ENCODE measurements around the gene C8A.

C8A gene

DNA sequence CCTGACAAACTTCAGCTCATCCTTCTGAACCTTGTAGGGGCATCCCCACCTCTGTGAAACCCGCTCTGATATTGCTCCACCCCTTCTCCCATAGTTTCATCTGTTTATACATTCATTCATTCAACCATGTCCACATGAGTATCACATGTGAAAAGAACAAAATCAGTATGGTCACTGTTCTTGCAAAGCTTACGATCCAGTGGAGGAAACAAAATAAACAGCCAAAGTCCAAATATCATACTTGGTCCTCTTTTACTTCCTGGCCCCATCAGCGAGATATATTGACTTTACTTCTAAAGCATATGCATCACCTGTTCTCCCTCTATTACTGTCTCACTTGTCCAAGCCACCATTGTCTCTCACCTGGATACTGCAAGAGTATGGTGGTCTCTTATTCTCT, 35.6 kb downstream of the C8A start:
- Histone ChIP-seq H3K27me3 (ENCODE audit: insufficient read depth, low read length) (no peaks in the 10 kb centered on the region), H3K9ac (ENCODE audit: low read depth, low read length) (no peak overlapping the region), H3K4me3 (ENCODE audit: low read length) (no peak overlapping the region), H3K4me1 (ENCODE audit: insufficient read depth, low read length) (no peaks in the 10 kb centered on the region), H3K36me3 (ENCODE audit: insufficient read depth, low read length) (no peaks in the 10 kb centered on the region), H3K27ac (ENCODE audit: low read depth, low read length) (no peak overlapping the region), H3K9me3 (ENCODE audit: insufficient read depth, low read depth, low read length) (no peaks in the 10 kb centered on the region)
- WGBS: 90% methylated on average over 3 of the region's 3 CpGs

DNA sequence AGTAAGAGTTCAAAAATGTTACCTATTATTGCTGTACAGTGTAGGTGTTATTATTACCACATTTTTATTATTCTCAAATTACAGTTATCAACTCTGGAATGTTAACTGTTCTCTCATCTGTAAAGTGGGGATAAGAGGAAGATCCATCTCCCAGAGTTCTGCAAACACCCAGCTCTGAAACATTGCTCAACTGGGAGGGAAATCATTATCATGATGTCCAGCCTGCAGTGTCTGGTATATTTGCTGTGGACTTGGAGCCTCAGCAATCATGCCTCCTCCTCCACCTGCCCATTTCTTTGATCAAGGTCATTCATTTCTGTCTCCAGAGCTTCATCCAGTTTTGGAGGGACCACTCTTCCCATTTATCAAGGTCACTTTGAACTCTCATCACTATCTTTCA, 39.4 kb downstream of the C8A start:
- no peaks in the 10 kb centered on the region for H3K27me3 ChIP-seq (ENCODE audit: insufficient read depth, low read length)
- no peak overlapping the region for H3K4me3 ChIP-seq (ENCODE audit: low read length)
- no peaks in the 10 kb centered on the region for H3K4me1 ChIP-seq (ENCODE audit: insufficient read depth, low read length)
- no peak overlapping the region for H3K27ac ChIP-seq (ENCODE audit: low read depth, low read length)
- no peaks in the 10 kb centered on the region for H3K36me3 ChIP-seq (ENCODE audit: insufficient read depth, low read length)
- H3K9ac ChIP-seq (ENCODE audit: low read depth, low read length): no peak overlapping the region
- no peaks in the 10 kb centered on the region for H3K9me3 ChIP-seq (ENCODE audit: insufficient read depth, low read depth, low read length)

DNA sequence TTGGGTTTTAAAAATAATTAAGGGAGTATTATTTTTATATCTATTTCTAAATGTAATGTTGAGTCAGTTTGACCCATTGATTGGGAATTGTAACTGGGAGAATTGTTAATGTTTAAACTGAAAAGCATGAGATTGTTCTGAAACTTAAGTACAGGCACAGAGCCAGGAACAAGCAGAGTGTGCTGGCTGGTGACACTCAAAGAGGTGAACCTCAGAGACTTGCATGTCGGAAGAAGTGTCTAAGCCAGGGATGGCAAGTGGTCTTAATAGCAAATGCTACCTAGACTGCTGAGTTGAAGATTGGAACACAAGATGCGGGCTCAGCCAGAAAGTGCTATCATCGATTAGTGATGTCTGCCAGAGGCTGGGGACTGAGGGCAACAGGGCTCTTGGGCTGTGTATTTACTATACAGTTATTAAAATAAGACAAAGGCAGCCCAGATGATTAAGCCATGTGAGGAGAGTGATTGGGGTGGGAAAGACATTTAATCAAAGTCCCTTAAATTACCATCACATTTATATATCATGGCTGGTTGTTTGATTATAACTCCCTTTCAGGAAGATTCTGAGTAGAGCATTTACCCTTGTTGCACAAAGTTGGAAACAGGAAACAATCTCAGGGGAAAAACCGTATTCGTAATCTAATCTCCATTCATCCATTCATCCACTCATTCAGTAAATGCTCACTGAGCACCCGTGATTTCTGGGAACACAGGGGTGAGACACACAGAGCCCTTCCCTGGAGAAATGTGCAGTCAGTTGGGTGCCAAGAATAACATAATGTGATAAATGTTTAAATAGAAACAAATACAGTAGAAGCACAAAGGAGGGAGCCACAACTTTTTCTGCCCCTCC, 42.8 kb downstream of the C8A start:
- Histone ChIP-seq H3K9ac (ENCODE audit: low read depth, low read length) (no peak overlapping the region), H3K27me3 (ENCODE audit: insufficient read depth, low read length) (peaks cover 3% of the 10 kb centered on the region; the same call in 1 of the 2 replicates), H3K4me1 (ENCODE audit: insufficient read depth, low read length) (no peaks in the 10 kb centered on the region), H3K9me3 (ENCODE audit: insufficient read depth, low read depth, low read length) (no peaks in the 10 kb centered on the region), H3K4me3 (ENCODE audit: low read length) (no peak overlapping the region), H3K36me3 (ENCODE audit: insufficient read depth, low read length) (no peaks in the 10 kb centered on the region), H3K27ac (ENCODE audit: low read depth, low read length) (no peak overlapping the region)
- WGBS: 95% methylated on average over 6 of the region's 6 CpGs

DNA sequence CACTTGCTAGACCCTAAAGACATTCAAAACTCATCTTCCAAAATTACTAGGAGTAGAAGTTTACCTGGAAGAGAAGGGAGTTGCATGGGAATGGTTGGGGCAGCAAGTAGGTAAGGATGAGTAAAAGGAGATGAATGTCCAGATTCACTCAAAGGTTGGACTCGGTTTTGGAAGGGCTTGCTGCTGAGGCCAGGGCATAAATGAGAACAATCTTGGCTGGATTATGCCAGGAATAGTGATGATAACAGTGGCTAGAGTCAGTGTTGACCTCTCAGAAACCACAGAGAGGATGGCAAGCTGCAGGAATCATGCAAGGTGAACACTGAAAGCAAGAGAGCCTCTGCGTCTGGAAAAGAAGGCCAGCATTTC, 43.4 kb downstream of the C8A start:
- Histone ChIP-seq H3K9ac (ENCODE audit: low read depth, low read length) (no peak overlapping the region), H3K4me3 (ENCODE audit: low read length) (no peak overlapping the region), H3K27ac (ENCODE audit: low read depth, low read length) (no peak overlapping the region), H3K27me3 (ENCODE audit: insufficient read depth, low read length) (peaks cover 3% of the 10 kb centered on the region; the same call in 1 of the 2 replicates), H3K36me3 (ENCODE audit: insufficient read depth, low read length) (no peaks in the 10 kb centered on the region), H3K9me3 (ENCODE audit: insufficient read depth, low read depth, low read length) (no peaks in the 10 kb centered on the region), H3K4me1 (ENCODE audit: insufficient read depth, low read length) (no peaks in the 10 kb centered on the region)
- 88% methylated on average over 2 of the region's 2 CpGs for whole genome bisulfite sequencing

DNA sequence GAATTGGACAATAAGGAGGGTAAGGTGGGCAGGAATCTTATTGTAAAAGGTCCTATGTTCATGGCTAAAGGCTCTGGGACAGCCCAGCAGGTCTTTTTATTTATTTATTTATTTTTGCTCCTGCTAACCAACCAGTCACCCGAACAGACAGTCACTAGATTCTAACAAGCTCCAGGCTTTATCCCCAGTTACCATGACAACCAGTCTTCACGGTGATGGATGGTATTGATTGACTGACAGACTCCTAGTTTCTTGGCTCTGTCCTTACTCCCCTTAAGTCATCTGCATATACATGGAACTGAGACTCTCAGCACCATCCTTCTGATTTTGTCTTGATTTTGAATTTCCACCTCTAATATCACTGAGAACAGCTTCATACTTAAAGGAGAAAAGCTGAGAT, 44.3 kb downstream of the C8A start:
- 77% methylated on average over 2 of the region's 2 CpGs for WGBS

DNA sequence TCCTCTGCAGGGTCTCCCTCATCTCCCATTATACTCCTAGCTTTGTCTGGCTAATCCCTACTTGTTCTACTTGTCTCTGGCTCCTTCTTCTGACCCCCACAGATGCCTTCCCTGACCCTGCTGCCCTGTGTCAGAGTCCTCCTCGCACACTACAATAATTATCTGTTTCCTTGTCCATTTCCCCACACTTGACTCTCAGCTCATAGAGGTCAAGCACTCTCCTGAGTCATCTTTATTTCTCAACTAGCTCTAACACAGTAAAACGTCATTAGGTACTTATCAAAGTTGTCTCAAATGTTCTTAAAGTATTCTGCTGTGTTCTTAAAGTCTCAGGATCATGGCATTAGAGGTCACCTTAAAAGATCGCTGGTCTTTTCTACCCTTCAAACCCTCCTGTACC, 47.1 kb downstream of the C8A start:
- WGBS: 90% methylated on average over 3 of the region's 3 CpGs
- peaks cover 3% of the 10 kb centered on the region; the same call in 1 of the 2 replicates for H3K27me3 ChIP-seq (ENCODE audit: insufficient read depth, low read length)
- no peaks in the 10 kb centered on the region for H3K4me1 ChIP-seq (ENCODE audit: insufficient read depth, low read length)
- no peaks in the 10 kb centered on the region for H3K9me3 ChIP-seq (ENCODE audit: insufficient read depth, low read depth, low read length)
- H3K36me3 ChIP-seq (ENCODE audit: insufficient read depth, low read length): no peaks in the 10 kb centered on the region
- no peak overlapping the region for H3K4me3 ChIP-seq (ENCODE audit: low read length)
- H3K9ac ChIP-seq (ENCODE audit: low read depth, low read length): no peak overlapping the region
- H3K27ac ChIP-seq (ENCODE audit: low read depth, low read length): no peak overlapping the region

More for the DNA sequence above, 44.3 kb downstream of the C8A start:
- H3K27ac ChIP-seq (ENCODE audit: low read depth, low read length): no peak overlapping the region
- no peak overlapping the region for H3K4me3 ChIP-seq (ENCODE audit: low read length)
- H3K9me3 ChIP-seq (ENCODE audit: insufficient read depth, low read depth, low read length): no peaks in the 10 kb centered on the region
- H3K27me3 ChIP-seq (ENCODE audit: insufficient read depth, low read length): peaks cover 3% of the 10 kb centered on the region; the same call in 1 of the 2 replicates
- H3K36me3 ChIP-seq (ENCODE audit: insufficient read depth, low read length): no peaks in the 10 kb centered on the region
- no peak overlapping the region for H3K9ac ChIP-seq (ENCODE audit: low read depth, low read length)
- no peaks in the 10 kb centered on the region for H3K4me1 ChIP-seq (ENCODE audit: insufficient read depth, low read length)

DNA sequence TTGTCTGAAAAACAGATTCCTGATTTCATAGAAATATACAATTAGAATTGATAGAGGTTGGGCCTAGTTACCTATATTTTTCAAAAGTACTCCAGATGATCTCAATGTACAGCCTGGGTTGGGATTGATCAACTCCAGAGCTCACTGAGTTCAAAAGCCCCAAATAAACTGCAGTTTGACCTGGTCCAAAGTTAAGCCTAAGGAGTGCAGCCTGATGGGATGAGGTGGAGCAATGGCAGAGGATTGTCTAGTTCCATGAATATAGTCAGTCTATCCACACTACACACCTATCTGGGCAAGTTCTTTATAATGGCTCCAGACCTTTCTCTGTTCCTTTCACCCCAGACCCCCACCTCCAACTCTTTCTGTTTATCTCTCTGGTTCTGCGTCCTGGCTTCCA, 49.2 kb downstream of the C8A start:
- H3K9ac ChIP-seq (ENCODE audit: low read depth, low read length): no peak overlapping the region
- no peak overlapping the region for H3K27ac ChIP-seq (ENCODE audit: low read depth, low read length)
- no peak overlapping the region for H3K4me3 ChIP-seq (ENCODE audit: low read length)
- H3K27me3 ChIP-seq (ENCODE audit: insufficient read depth, low read length): peaks cover 3% of the 10 kb centered on the region; the same call in 1 of the 2 replicates
- H3K4me1 ChIP-seq (ENCODE audit: insufficient read depth, low read length): no peaks in the 10 kb centered on the region
- 92% methylated on average over 1 of the region's 1 CpG for WGBS
- no peaks in the 10 kb centered on the region for H3K9me3 ChIP-seq (ENCODE audit: insufficient read depth, low read depth, low read length)
- H3K36me3 ChIP-seq (ENCODE audit: insufficient read depth, low read length): no peaks in the 10 kb centered on the region

DNA sequence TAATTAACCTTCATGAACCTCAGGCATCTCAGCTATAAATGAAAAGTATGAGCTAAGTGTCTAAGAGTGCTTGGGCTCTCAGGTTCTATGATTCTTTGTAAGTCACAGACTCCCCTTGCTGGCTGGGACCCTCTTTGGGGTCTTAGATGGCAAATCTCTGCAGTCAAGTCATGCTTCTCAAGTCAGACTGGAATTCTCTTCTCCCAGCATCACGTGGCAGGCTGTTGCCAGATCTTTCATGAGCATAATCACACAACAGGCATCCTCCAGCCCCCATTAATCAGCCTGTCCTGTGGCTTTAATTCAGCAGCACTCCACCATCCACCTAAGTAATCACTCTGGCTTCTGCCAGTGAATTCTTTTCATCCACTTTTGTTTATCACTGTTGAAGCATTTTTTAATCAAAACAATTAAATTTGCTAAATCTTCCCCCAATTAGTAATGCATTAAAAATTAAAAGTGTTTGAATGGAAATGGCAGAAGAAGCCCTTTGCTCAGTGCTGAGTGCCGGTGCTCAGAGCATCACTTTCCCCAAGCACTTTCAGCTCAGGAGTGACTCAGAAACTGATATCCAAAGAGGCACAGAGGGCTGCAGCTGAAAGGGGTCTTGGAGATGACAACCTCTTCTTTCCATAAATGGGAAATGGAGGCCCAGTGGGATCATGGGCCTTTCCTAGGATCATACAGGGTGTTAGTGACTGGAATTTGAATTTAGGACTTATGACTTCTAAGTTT, 50.2 kb downstream of the C8A start:
- Histone ChIP-seq H3K4me1 (ENCODE audit: insufficient read depth, low read length) (no peaks in the 10 kb centered on the region), H3K9me3 (ENCODE audit: insufficient read depth, low read depth, low read length) (no peaks in the 10 kb centered on the region), H3K27ac (ENCODE audit: low read depth, low read length) (no peak overlapping the region), H3K36me3 (ENCODE audit: insufficient read depth, low read length) (no peaks in the 10 kb centered on the region), H3K27me3 (ENCODE audit: insufficient read depth, low read length) (peaks cover 3% of the 10 kb centered on the region; the same call in 1 of the 2 replicates), H3K9ac (ENCODE audit: low read depth, low read length) (no peak overlapping the region), H3K4me3 (ENCODE audit: low read length) (no peak overlapping the region)
- 85% methylated on average over 2 of the region's 2 CpGs for WGBS

DNA sequence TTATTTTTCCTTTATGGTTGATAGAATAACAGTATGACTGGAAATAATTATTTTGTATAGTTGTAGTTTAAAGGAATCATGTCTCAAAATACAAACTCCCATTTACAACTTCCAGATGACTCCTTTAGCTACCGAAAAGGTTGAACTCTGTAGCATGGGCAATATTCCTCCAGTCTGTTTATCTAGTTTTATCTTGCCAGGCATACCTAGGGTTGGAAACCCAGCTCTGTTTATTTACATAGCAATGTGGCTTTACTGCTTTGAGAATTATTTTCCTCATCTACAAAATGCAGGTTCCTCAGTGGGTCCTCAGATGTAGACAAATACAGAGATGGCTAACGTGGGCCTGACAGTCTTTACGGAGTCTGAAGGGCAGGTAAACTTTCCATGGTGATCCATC, 51.1 kb downstream of the C8A start:
- Histone ChIP-seq H3K27me3 (ENCODE audit: insufficient read depth, low read length) (peaks cover 3% of the 10 kb centered on the region; the same call in 1 of the 2 replicates), H3K9me3 (ENCODE audit: insufficient read depth, low read depth, low read length) (no peaks in the 10 kb centered on the region), H3K4me1 (ENCODE audit: insufficient read depth, low read length) (no peaks in the 10 kb centered on the region), H3K27ac (ENCODE audit: low read depth, low read length) (no peak overlapping the region), H3K4me3 (ENCODE audit: low read length) (no peak overlapping the region), H3K9ac (ENCODE audit: low read depth, low read length) (no peak overlapping the region), H3K36me3 (ENCODE audit: insufficient read depth, low read length) (no peaks in the 10 kb centered on the region)
- 93% methylated on average over 3 of the region's 3 CpGs for WGBS

DNA sequence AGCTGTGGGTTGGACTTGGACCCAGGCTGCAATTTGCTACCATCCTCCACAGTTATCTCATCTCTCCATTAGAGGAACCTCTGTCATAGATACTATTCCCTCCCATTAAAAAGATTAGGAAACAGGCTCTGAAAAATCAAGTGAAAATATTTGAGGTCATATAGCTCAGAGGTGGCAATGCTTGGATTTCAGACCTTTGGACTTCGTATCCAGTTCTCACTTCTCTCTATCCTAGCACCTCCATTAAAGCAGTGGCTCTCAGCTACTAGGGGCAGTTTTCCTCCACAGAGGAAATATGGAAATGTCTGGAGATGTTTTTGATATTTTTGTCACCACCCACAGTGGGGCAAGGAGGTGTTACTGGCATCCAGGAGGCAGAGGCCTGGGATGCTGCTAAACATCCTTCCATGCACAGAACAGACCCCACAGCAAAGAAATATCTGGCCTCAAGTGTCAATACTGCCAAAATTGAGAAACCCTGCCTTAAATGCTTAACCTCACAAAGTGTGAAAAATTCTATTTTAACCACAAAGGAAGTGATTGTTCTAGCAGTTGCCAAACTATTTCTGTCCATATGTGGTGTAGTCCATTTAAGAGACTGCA, 54.1 kb downstream of the C8A start:
- no peaks in the 10 kb centered on the region for H3K4me1 ChIP-seq (ENCODE audit: insufficient read depth, low read length)
- WGBS: 100% methylated on average over 1 of the region's 1 CpG
- H3K9me3 ChIP-seq (ENCODE audit: insufficient read depth, low read depth, low read length): no peaks in the 10 kb centered on the region
- no peaks in the 10 kb centered on the region for H3K36me3 ChIP-seq (ENCODE audit: insufficient read depth, low read length)
- H3K27ac ChIP-seq (ENCODE audit: low read depth, low read length): no peak overlapping the region
- H3K9ac ChIP-seq (ENCODE audit: low read depth, low read length): no peak overlapping the region
- H3K27me3 ChIP-seq (ENCODE audit: insufficient read depth, low read length): no peaks in the 10 kb centered on the region
- no peak overlapping the region for H3K4me3 ChIP-seq (ENCODE audit: low read length)

DNA sequence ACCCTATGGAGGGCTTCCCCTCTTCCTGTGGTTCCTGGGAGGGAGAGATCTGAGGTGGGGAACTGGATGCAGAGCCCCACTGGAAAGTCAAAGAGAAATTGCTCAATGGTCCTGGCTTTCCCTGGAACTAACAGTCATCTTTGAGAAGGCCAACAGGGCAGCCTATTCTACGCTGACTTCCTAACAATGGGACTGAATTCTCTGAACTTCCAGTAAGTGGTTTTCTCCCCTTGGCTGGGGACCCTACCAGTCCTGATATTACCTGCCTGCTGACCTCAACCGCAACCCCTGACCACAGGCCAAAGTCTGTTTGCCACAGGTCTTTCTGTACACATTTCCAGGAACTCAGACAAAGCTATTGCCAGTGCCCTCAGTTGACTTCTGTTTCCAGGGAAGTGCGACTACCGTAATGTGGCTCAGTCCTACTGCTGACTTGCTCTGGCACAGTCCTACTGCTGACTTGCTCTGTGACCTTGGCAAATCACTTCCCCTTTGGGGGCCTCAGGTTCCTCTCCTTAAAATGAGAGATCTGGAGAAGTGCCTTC, 55.9 kb downstream of the C8A start:
- Histone ChIP-seq H3K4me3 (ENCODE audit: low read length) (no peak overlapping the region), H3K4me1 (ENCODE audit: insufficient read depth, low read length) (no peaks in the 10 kb centered on the region), H3K27me3 (ENCODE audit: insufficient read depth, low read length) (no peaks in the 10 kb centered on the region), H3K36me3 (ENCODE audit: insufficient read depth, low read length) (no peaks in the 10 kb centered on the region), H3K9me3 (ENCODE audit: insufficient read depth, low read depth, low read length) (no peaks in the 10 kb centered on the region), H3K27ac (ENCODE audit: low read depth, low read length) (no peak overlapping the region), H3K9ac (ENCODE audit: low read depth, low read length) (no peak overlapping the region)
- 96% methylated on average over 4 of the region's 4 CpGs for WGBS

Data from HUES64 (cell line).